H1 (cell line): ENCODE results near the gene RASSF4. TPM values are rescaled to one million over a fixed set of nuclear protein-coding genes. Genes with fewer than 3 reads are reported as not detected.

Source experiments
- CTCF ChIA-PET: fragments of 300-600 bp; sonication (Branson Sonifier 250); formaldehyde crosslinking; loops from one replicate; lab custom pipeline; 2021; ENCODE audit not compliant: partially characterized antibody; lab: Charles Lee
- POLR2A ChIA-PET: fragments of 300-600 bp; sonication (Branson Sonifier 250); formaldehyde crosslinking; loops from one replicate; lab custom pipeline; 2021; ENCODE audit warnings: inconsistent platforms; ENCODE audit not compliant: partially characterized antibody; lab: Charles Lee
- DNase-seq, 2 experiments: peaks; one replicate each; pipeline versions ENCODE4 v3.0.0 to v3.0.0-alpha.2; 2010 to 2022; ENCODE audit warnings: low spot score in 2 of 2, low read depth in 1 of 2, mixed read lengths in 1 of 2
- FAIRE-seq: peaks from 2 replicates; lab custom pipeline; 2011; peaks lifted over from hg19 to GRCh38; lab: Jason Lieb, UNC
- H2AFZ ChIP-seq: 2 replicates; pipeline ENCODE4 v1.8.1; 2012; ENCODE audit warnings: low read length, inconsistent platforms
- H2AK5ac ChIP-seq: 2 replicates; pipeline ENCODE4 v1.6.1; 2013; ENCODE audit warnings: low read depth, low read length
- H2BK120ac ChIP-seq: replicated peaks from 2 replicates; pipeline ENCODE3; 2013; ENCODE audit warnings: low read depth, low read length, inconsistent platforms
- H2BK12ac ChIP-seq: 2 replicates; pipeline ENCODE4 v1.6.1; 2013; ENCODE audit warnings: low read depth, low read length
- H2BK15ac ChIP-seq: 2 replicates; pipeline ENCODE4 v1.6.1; 2013; ENCODE audit warnings: low read length
- H2BK20ac ChIP-seq: 2 replicates; pipeline ENCODE4 v1.6.1; 2013; ENCODE audit warnings: low read length
- H2BK5ac ChIP-seq: 2 replicates; pipeline ENCODE4 v1.6.1; 2013; ENCODE audit warnings: low read depth, low read length
- H3K14ac ChIP-seq: 2 replicates; pipeline ENCODE4 v1.6.1; 2013; ENCODE audit warnings: inconsistent platforms; ENCODE audit not compliant: insufficient read length
- H3K18ac ChIP-seq: 2 replicates; pipeline ENCODE4 v1.6.1; 2013; ENCODE audit warnings: low read length; ENCODE audit errors: extremely low read depth
- H3K23ac ChIP-seq: 2 replicates; pipeline ENCODE4 v1.6.1; 2013; ENCODE audit warnings: inconsistent platforms; ENCODE audit not compliant: insufficient read length
- H3K23me2 ChIP-seq: 2 replicates; pipeline ENCODE4 v1.6.1; 2013; ENCODE audit warnings: low read depth, low read length
- H3K27ac ChIP-seq: 2 replicates; pipeline ENCODE4 v1.6.1; 2011; ENCODE audit warnings: low read depth, low read length, inconsistent platforms
- H3K27me3 ChIP-seq, 4 experiments: replicated peaks in 1 of 4; 1 replicate in 1 of 4; 2 replicates in 3 of 4; pipeline versions ENCODE4 v1.6.1 to v1.8.1; 2011 to 2013; ENCODE audit warnings: low read length in 3 of 4, mild to moderate bottlenecking in 3 of 4, inconsistent platforms in 2 of 4, mixed read lengths in 2 of 4, moderate library complexity in 1 of 4; ENCODE audit not compliant: control insufficient read depth in 3 of 4, insufficient read depth in 3 of 4; ENCODE audit errors: extremely low read depth in 1 of 4
- H3K36me3 ChIP-seq, 4 experiments: 2 replicates each; pipeline versions ENCODE4 v1.6.1 to v1.8.1; 2011 to 2013; ENCODE audit warnings: mild to moderate bottlenecking in 4 of 4, low read length in 3 of 4, moderate library complexity in 2 of 4, control low read depth in 1 of 4, inconsistent platforms in 1 of 4; ENCODE audit not compliant: insufficient read depth in 4 of 4, control insufficient read depth in 2 of 4
- H3K4ac ChIP-seq: replicated peaks from 2 replicates; pipeline ENCODE3; 2013; ENCODE audit warnings: low read length, low read depth, mixed read lengths, inconsistent platforms; ENCODE audit not compliant: insufficient read length
- H3K4me1 ChIP-seq, 4 experiments: replicated peaks in 1 of 4; 1 replicate in 1 of 4; 2 replicates in 3 of 4; pipeline versions ENCODE4 v1.6.1 to v1.8.1; 2011 to 2013; ENCODE audit warnings: low read length in 3 of 4, inconsistent platforms in 2 of 4, mixed read lengths in 1 of 4; ENCODE audit not compliant: insufficient read depth in 4 of 4, control insufficient read depth in 3 of 4
- H3K4me2 ChIP-seq, 2 experiments: 2 replicates each; pipeline versions ENCODE4 v1.6.1 to v1.8.1; 2011 to 2013; ENCODE audit warnings: low read depth in 2 of 2, low read length in 2 of 2, control low read depth in 1 of 2, inconsistent platforms in 1 of 2, mild to moderate bottlenecking in 1 of 2; ENCODE audit not compliant: insufficient read depth in 1 of 2
- H3K4me3 ChIP-seq, 4 experiments: fragments of 200-600, 300-600 bp in 1 of 4; sonication (generic), shearing (Covaris generic), sonication (Bioruptor Twin) in 1 of 4; 2 replicates each; pipeline versions ENCODE4 v1.5.1 to v1.8.1; 2011 to 2016; ENCODE audit warnings: low read length in 4 of 4, low read depth in 3 of 4, control low read depth in 2 of 4, inconsistent platforms in 2 of 4, mild to moderate bottlenecking in 2 of 4, mixed read lengths in 1 of 4, moderate library complexity in 1 of 4; ENCODE audit not compliant: insufficient read depth in 2 of 4; ENCODE audit errors: extremely low read depth in 1 of 4
- H3K56ac ChIP-seq: replicated peaks from 2 replicates; pipeline ENCODE3; 2013; ENCODE audit warnings: low read depth, mild to moderate bottlenecking, mixed read lengths, low read length, inconsistent platforms; ENCODE audit not compliant: insufficient read length
- H3K79me1 ChIP-seq: 2 replicates; pipeline ENCODE4 v1.6.1; 2013; ENCODE audit warnings: low read depth, low read length, control low read depth
- H3K79me2 ChIP-seq, 2 experiments: 2 replicates each; pipeline versions ENCODE4 v1.6.1 to v1.8.1; 2012 to 2013; ENCODE audit warnings: low read length in 2 of 2, mild to moderate bottlenecking in 2 of 2, inconsistent platforms in 1 of 2; ENCODE audit not compliant: insufficient read depth in 2 of 2, control insufficient read depth in 1 of 2
- H3K9ac ChIP-seq, 4 experiments: replicated peaks in 1 of 4; 1 replicate in 1 of 4; 2 replicates in 3 of 4; pipeline versions ENCODE4 v1.6.1 to v1.8.1; 2011 to 2013; ENCODE audit warnings: low read depth in 3 of 4, low read length in 3 of 4, control low read depth in 2 of 4, mild to moderate bottlenecking in 2 of 4, moderate library complexity in 2 of 4, inconsistent platforms in 1 of 4; ENCODE audit errors: extremely low read depth in 1 of 4
- H3K9me3 ChIP-seq, 2 experiments: 2 replicates each; pipeline versions ENCODE4 v1.6.1 to v1.8.1; 2012 to 2013; ENCODE audit warnings: mild to moderate bottlenecking in 2 of 2, moderate library complexity in 2 of 2, control low read depth in 1 of 2, inconsistent platforms in 1 of 2, low read depth in 1 of 2, low read length in 1 of 2, mixed read lengths in 1 of 2; ENCODE audit not compliant: insufficient read depth in 2 of 2
- H4K20me1 ChIP-seq, 2 experiments: replicated peaks in 1 of 2; 2 replicates each; pipeline versions ENCODE3 to v1.8.1; 2011 to 2013; ENCODE audit warnings: inconsistent platforms in 2 of 2, low read length in 2 of 2, mild to moderate bottlenecking in 1 of 2; ENCODE audit not compliant: insufficient read depth in 2 of 2, control insufficient read depth in 1 of 2
- H4K5ac ChIP-seq: 2 replicates; pipeline ENCODE4 v1.6.1; 2013; ENCODE audit warnings: low read length, low read depth, mixed read lengths, inconsistent platforms; ENCODE audit not compliant: insufficient read length
- H4K8ac ChIP-seq: 2 replicates; pipeline ENCODE4 v1.8.0; 2013; ENCODE audit warnings: mild to moderate bottlenecking, moderate library complexity, low read length, inconsistent platforms; ENCODE audit not compliant: insufficient read depth; ENCODE audit errors: extremely low read depth
- H4K91ac ChIP-seq: replicated peaks from 2 replicates; pipeline ENCODE3; 2013; ENCODE audit warnings: low read length, mixed read lengths, inconsistent platforms; ENCODE audit not compliant: insufficient read length
- BRCA1 ChIP-seq: IDR thresholded peaks from 2 replicates; pipeline ENCODE4 v1.6.1; 2012; ENCODE audit warnings: low read depth, low read length, improper control_type of control experiment
- CREB1 ChIP-seq: IDR thresholded peaks from 2 replicates; pipeline ENCODE4 v1.6.1; 2012; ENCODE audit warnings: inconsistent platforms
- POLR2AphosphoS5 ChIP-seq: IDR thresholded peaks from 2 replicates; pipeline ENCODE4 v1.6.1; 2011; ENCODE audit warnings: low read depth, low read length
- RFX5 ChIP-seq: IDR thresholded peaks from 2 replicates; pipeline ENCODE4 v1.6.1; 2011; ENCODE audit warnings: low read depth, low read length, improper control_type of control experiment, borderline replicate concordance
- WGBS, 2 experiments: shearing (Covaris generic) in 1 of 2; methylation state at CpG; one replicate each; pipeline versions ENCODE4 v1.1.6 to v1.1.7; 2013 to 2015; ENCODE audit warnings: low lambda C conversion rate in 2 of 2, mixed read lengths in 2 of 2, inconsistent platforms in 1 of 2, low coverage in 1 of 2, missing lambda C conversion rate in 1 of 2; ENCODE audit not compliant: insufficient replicate concordance in 2 of 2, insufficient coverage in 1 of 2, insufficient read length in 1 of 2; ENCODE audit errors: extremely low coverage in 1 of 2, missing lambda C conversion rate in 1 of 2; 5-methylcytosine and 5-hydroxymethylcytosine counted together
- polyA plus RNA-seq, 7 experiments: library from polyadenylated mRNA; depleted of rRNA in 3 of 7; stranded (reverse) in 5 of 7; unstranded in 2 of 7; fragments of >200 nt in 5 of 7; fragments of 200-250 nt in 2 of 7; gene quantifications; 1 replicate in 5 of 7; 2 replicates in 1 of 7; 4 replicates in 1 of 7; pipeline versions ENCODE4 v1.2.1 to v1.2.3, GENCODE V29; 2011 to 2013; ENCODE audit warnings: missing spikeins in 2 of 7, mixed read lengths in 2 of 7
- total RNA-seq: library from RNA; stranded (reverse); fragmentation: NEBNext Ultra II Directional; extraction: Animal tissue kit (Norgen Biotek cat#: 25700); gene quantifications from 2 replicates; pipeline ENCODE4 v1.2.1, GENCODE V29; 2021

Gene RASSF4
- total and polyA plus RNA-seq, 2 of the 8 experiments (the other 6 are each of a cell fraction or from before 2014, with no cell fraction given), result 14.3 to 14.5 TPM

GRCh38 chr10:44992070-44992731 is 32.6 kb downstream of the RASSF4 start:
- peak overlapping the region; percentile 66; the same call in 1 of the 2 replicates for H2AK5ac ChIP-seq
- no peak for FAIRE-seq
- H3K23me2 ChIP-seq, result no peaks in the 10 kb centered on the region
- H2BK20ac ChIP-seq, result 0 out of 2 replicates have a peak overlapping the region, but pooled peaks have one; percentile 72
- peaks cover 0 to 3% (median 1%) of the 10 kb centered on the region in 4 experiments; a peak in 1 of 8 replicates for H3K36me3 ChIP-seq
- H3K4me3 ChIP-seq, result no peak overlapping the region
- TF ChIP-seq RFX5 (no peak), CREB1 (no peak), BRCA1 (no peak), POLR2AphosphoS5 (no peak)
- no peaks in the 10 kb centered on the region for H3K9me3 ChIP-seq
- DNase-seq, result no peak
- no peak overlapping the region for H4K8ac ChIP-seq
- H2BK15ac ChIP-seq, result no peak overlapping the region
- no peak overlapping the region for H3K27ac ChIP-seq
- no peak overlapping the region for H4K5ac ChIP-seq
- no peak overlapping the region for H3K9ac ChIP-seq
- no peak overlapping the region for H3K4me2 ChIP-seq
- peaks cover 0 to 3% (median 1%) of the 10 kb centered on the region in 4 experiments; a peak in 4 of 7 replicates for H3K27me3 ChIP-seq
- H3K23ac ChIP-seq, result no peak overlapping the region
- H2BK120ac ChIP-seq, result no peak overlapping the region
- no peaks in the 10 kb centered on the region for H3K79me2 ChIP-seq
- no peak overlapping the region for H4K91ac ChIP-seq
- peak overlapping the region; percentile 22; the same call in 1 of the 2 replicates for H3K18ac ChIP-seq
- H4K20me1 ChIP-seq, result no peaks in the 10 kb centered on the region
- H2BK12ac ChIP-seq, result 0 out of 2 replicates have a peak overlapping the region, but pooled peaks have one; percentile 53
- peaks cover 5 to 39% (median 22%) of the 10 kb centered on the region in 4 experiments; a peak in 6 of 7 replicates for H3K4me1 ChIP-seq
- no peak overlapping the region for H3K56ac ChIP-seq
- 92% methylated on average over 10 of the region's 11 CpGs; no CpG with 5 or more reads in 1 of the 2 experiments for WGBS, 2 experiments
- ChIA-PET CTCF (interaction anchor here (1.1 to 12.1 kb wide), 6 partner anchors 11 to 93 kb away, joined by 3 to 117 read pairs (median 4); partner anchors contain the start of gene DEPP1), POLR2A (interaction anchor here (1.1 to 1.8 kb wide), 3 partner anchors 12 to 16 kb away, joined by 4 to 5 read pairs (median 4); partner anchors contain the start of gene DEPP1)
- no peaks in the 10 kb centered on the region for H3K79me1 ChIP-seq
- H2BK5ac ChIP-seq, result no peak overlapping the region; the same call in 1 of the 2 replicates
- H3K4ac ChIP-seq, result no peak overlapping the region
- H2AFZ ChIP-seq, result no peak overlapping the region
- H3K14ac ChIP-seq, result no peak overlapping the region
